Erythroblast (primary cell): ENCODE data around the gene C5orf46.

Experiments
- GATA1 ChIP-seq: IDR thresholded peaks from 2 replicates; pipeline ENCODE4 v1.6.1; 2011; ENCODE audit warnings: low read depth, mild to moderate bottlenecking, control low read depth, low read length, moderate library complexity
- POLR2A ChIP-seq: IDR thresholded peaks from 2 replicates; pipeline ENCODE4 v1.6.1; 2011; ENCODE audit warnings: mild to moderate bottlenecking, low read length

DNA sequence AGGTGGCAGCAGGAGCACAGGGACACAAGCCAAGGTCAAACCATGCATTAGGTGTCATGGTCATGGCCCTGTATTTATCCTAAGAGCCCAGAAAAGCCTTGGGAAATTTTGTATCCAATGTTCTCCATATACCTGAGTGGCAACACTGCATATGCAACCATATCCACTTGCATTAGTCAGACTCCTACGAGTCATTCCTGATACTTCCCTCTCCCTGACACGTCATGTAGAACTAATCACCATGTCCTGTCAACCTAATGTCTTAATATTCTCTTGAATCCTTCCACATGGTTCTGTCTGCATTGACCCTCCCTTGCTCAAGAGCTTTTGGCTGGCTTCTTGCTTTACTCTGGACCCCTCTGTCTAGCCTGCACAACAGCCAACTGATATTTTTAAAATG is 18.4 kb downstream of the C5orf46 start:
- TF ChIP-seq POLR2A (no peak), GATA1 (peak; percentile 7)
